Measurements from ENCODE around the gene EHD1. TPM values are rescaled to one million over a fixed set of nuclear protein-coding genes. Genes with fewer than 3 reads are reported as not detected.

Gene EHD1
- total and polyA plus RNA-seq, 9 of the 15 experiments (the other 6 are each of a cell fraction or from before 2014, with no cell fraction given): 0.46 to 65.0 (median 16.4) TPM

GRCh38 chr11:64920124-64920523 is 41.7 kb upstream of the EHD1 start:
- WGBS (ENCODE audit: insufficient coverage, low coverage, missing lambda C conversion rate): 64% methylated on average over 2 of the region's 2 CpGs
- ChIA-PET CTCF (ENCODE audit: low intra/inter-chr PET ratio) (no interaction called here), POLR2A (no interaction called here)
- DNase-seq (ENCODE audit: extremely low read depth in 1 of 4, low spot score in 3 of 4) (no peak), ATAC-seq (no peak), FAIRE-seq (no peak)
- Histone ChIP-seq H3K9ac (ENCODE audit: insufficient read depth in 1 of 2, low read depth in 2 of 2, low read length in 2 of 2) (no peak overlapping the region), H3K36me3 (ENCODE audit: control insufficient read depth, insufficient read depth, low read length) (no peaks in the 10 kb centered on the region), H3K27ac (ENCODE audit: extremely low read depth, low read depth, low read length) (no peak overlapping the region), H3K9me3 (replicated peaks; ENCODE audit: control insufficient read depth, insufficient read depth, low read depth, low read length) (no peaks in the 10 kb centered on the region), H3K27me3 (ENCODE audit: control insufficient read depth in 2 of 2, insufficient read depth in 2 of 2, low read length in 2 of 2) (no peaks in the 10 kb centered on the region), H3K4me1 (replicated peaks in 1 of 2; ENCODE audit: control insufficient read depth in 2 of 2, insufficient read depth in 2 of 2, low read length in 2 of 2) (peaks cover 28 to 50% of the 10 kb centered on the region in 2 experiments; a peak in 4 of 5 replicates), H4K20me1 (replicated peaks; ENCODE audit: control insufficient read depth, insufficient read depth, low read length) (no peaks in the 10 kb centered on the region), H3K9me1 (ENCODE audit: control insufficient read depth, insufficient read depth, low read length) (no peaks in the 10 kb centered on the region), H2AFZ (ENCODE audit: low read depth, low read length) (no peak overlapping the region), H3K4me3 (no peak overlapping the region), H3K4me2 (ENCODE audit: insufficient read depth, low read length) (no peak overlapping the region), H3K79me2 (ENCODE audit: control insufficient read depth, insufficient read depth, low read length) (peaks cover 22% of the 10 kb centered on the region)
- intact Hi-C loops (cut with micrococcal nuclease) (no loop called here), in situ Hi-C loops (cut with MboI) (no loop called here)
- BruUV-seq (replicated peaks): TSS peak; percentile 30
- TF ChIP-seq U2AF1 (optimal IDR thresholded peaks at IDR 0.05; ENCODE audit: low read depth, low read length) (no peak), ARID4B (CRISPR knock-in tag; IDR thresholded peaks at IDR 0.05) (no peak), ZNF143 (CRISPR knock-in tag; IDR thresholded peaks at IDR 0.05) (no peak), ZNF766 (CRISPR knock-in tag; conservative IDR thresholded peaks at IDR 0.05) (no peak), DPF2 (IDR thresholded peaks at IDR 0.05) (no peak), MLX (CRISPR knock-in tag; conservative IDR thresholded peaks at IDR 0.05) (no peak), FOSL1 (tag; conservative IDR thresholded peaks at IDR 0.05) (no peak), ESRRB (CRISPR knock-in tag; IDR thresholded peaks at IDR 0.05; ENCODE audit: borderline replicate concordance) (no peak), ZNF436 (CRISPR knock-in tag; IDR thresholded peaks at IDR 0.05) (no peak), C11orf30 (IDR thresholded peaks at IDR 0.05; ENCODE audit: low read depth) (no peak), SUPT5H (IDR thresholded peaks at IDR 0.05) (no peak), POLR2B (IDR thresholded peaks at IDR 0.05; ENCODE audit: low read depth, partially characterized antibody) (no peak), CEBPZ (IDR thresholded peaks at IDR 0.05; ENCODE audit: borderline replicate concordance, low read depth, low read length) (no peak), NCOA2 (IDR thresholded peaks at IDR 0.05; ENCODE audit: partially characterized antibody in 2 of 2) (no peak)

All from K562 (cell line).